ENCODE measurements around the gene SLC1A3.

GRCh38 chr5:36721664-36722235, 115.3 kb downstream of the SLC1A3 start:
- TF ChIP-seq POLR2A (IDR thresholded peaks at IDR 0.05) (no peak), CTCF (IDR thresholded peaks at IDR 0.05) (no peak)
